HepG2 (cell line): ENCODE measurements around the gene CCM2L. TPM values are rescaled to one million over a fixed set of nuclear protein-coding genes. Genes with fewer than 3 reads are reported as not detected.

Source experiments
- DNMT3B ChIP-seq: conservative IDR thresholded peaks from 2 replicates; pipeline ENCODE4 v1.6.1; 2016; ENCODE audit warnings: missing biosample characterization, control low read depth
- HOXA9 ChIP-seq: sonication (generic); formaldehyde crosslinking; IDR thresholded peaks from 2 replicates; pipeline ENCODE4 v1.8.1; 2022; ENCODE audit warnings: missing genetic modification reagents, mild to moderate bottlenecking, moderate library complexity, borderline replicate concordance
- MIER2 ChIP-seq: IDR thresholded peaks from 2 replicates; pipeline ENCODE4 v1.6.1; 2016; ENCODE audit warnings: missing biosample characterization, missing genetic modification reagents
- RXRA ChIP-seq: sonication (generic); formaldehyde crosslinking; IDR thresholded peaks from 2 replicates; pipeline ENCODE4 v1.5.1; 2020; ENCODE audit warnings: missing genetic modification reagents
- SP4 ChIP-seq: sonication (generic); formaldehyde crosslinking; IDR thresholded peaks from 2 replicates; pipeline ENCODE4 v1.8.1; 2023; ENCODE audit warnings: mild to moderate bottlenecking, missing genetic modification reagents
- SP5 ChIP-seq: IDR thresholded peaks from 2 replicates; pipeline ENCODE4 v1.6.1; 2016; ENCODE audit warnings: low read depth, borderline replicate concordance
- TEAD3 ChIP-seq: optimal IDR thresholded peaks from 2 replicates; pipeline ENCODE3; 2016; ENCODE audit warnings: borderline replicate concordance
- TOE1 ChIP-seq: sonication (generic); formaldehyde crosslinking; IDR thresholded peaks from 2 replicates; pipeline ENCODE4 v1.4.0; 2020; ENCODE audit warnings: mild to moderate bottlenecking, missing genetic modification reagents
- WIZ ChIP-seq: sonication (generic); formaldehyde crosslinking; IDR thresholded peaks from 2 replicates; pipeline ENCODE4 v1.5.1; 2020; ENCODE audit warnings: mild to moderate bottlenecking, missing genetic modification reagents
- ZNF263 ChIP-seq: sonication (generic); formaldehyde crosslinking; IDR thresholded peaks from 2 replicates; pipeline ENCODE4 v1.4.0; 2020; ENCODE audit warnings: missing genetic modification reagents
- ZNF777 ChIP-seq: sonication (generic); formaldehyde crosslinking; IDR thresholded peaks from 2 replicates; pipeline ENCODE4 v1.4.0; 2020; ENCODE audit warnings: missing genetic modification reagents
- polyA plus RNA-seq, 8 experiments: library from polyadenylated mRNA; depleted of rRNA in 3 of 8; stranded (reverse) in 7 of 8; unstranded in 1 of 8; fragments of >200 nt; fragmentation: Illumina TruSeq in 4 of 8; extraction: Trizol in 4 of 8; gene quantifications; 2 replicates each; pipeline versions ENCODE4 v1.2.1 to v1.2.3, GENCODE V29; 2011 to 2016; ENCODE audit warnings: low read depth in 4 of 8, missing spikeins in 1 of 8, mixed read lengths in 1 of 8; ENCODE audit not compliant: insufficient read depth in 1 of 8
- total RNA-seq, 5 experiments: library from RNA; depleted of rRNA; stranded (reverse); fragments of >200 nt; fragmentation: Illumina TruSeq; extraction: Trizol; gene quantifications; 2 replicates each; pipeline ENCODE4 v1.2.3, GENCODE V29; 2016; ENCODE audit warnings: low read depth in 1 of 5
- TF ChIP-seq, protein P1 (sequence below): sonication (generic); formaldehyde crosslinking; IDR thresholded peaks from 2 replicates; pipeline ENCODE4 v1.8.0; 2022; ENCODE audit warnings: missing genetic modification reagents, mild to moderate bottlenecking, inconsistent platforms, borderline replicate concordance
- TF ChIP-seq, protein P2 (sequence below): sonication (generic); formaldehyde crosslinking; IDR thresholded peaks from 2 replicates; pipeline ENCODE4 v1.5.1; 2020; ENCODE audit warnings: missing genetic modification reagents, mild to moderate bottlenecking, borderline replicate concordance
- TF ChIP-seq, protein P3 (sequence below): sonication (generic); formaldehyde crosslinking; IDR thresholded peaks from 2 replicates; pipeline ENCODE4 v1.5.0; 2020; ENCODE audit warnings: mild to moderate bottlenecking, missing genetic modification reagents, moderate library complexity
- TF ChIP-seq, protein P4 (sequence below): sonication (generic); formaldehyde crosslinking; IDR thresholded peaks from 2 replicates; pipeline ENCODE4 v1.5.0; 2020; ENCODE audit warnings: missing genetic modification reagents
- TF ChIP-seq, protein P5 (sequence below): sonication (generic); formaldehyde crosslinking; IDR thresholded peaks from 2 replicates; pipeline ENCODE4 v1.4.0; 2020; ENCODE audit warnings: missing genetic modification reagents
- TF ChIP-seq, protein P6 (sequence below): sonication (generic); formaldehyde crosslinking; IDR thresholded peaks from 2 replicates; pipeline ENCODE4 v1.5.0; 2020; ENCODE audit warnings: missing genetic modification reagents, mild to moderate bottlenecking, borderline replicate concordance

The CCM2L gene
- total and polyA plus RNA-seq, 2 of the 13 experiments (the other 11 are each of a cell fraction or from before 2014, with no cell fraction given): 0.15 TPM; not detected in 1

DNA sequence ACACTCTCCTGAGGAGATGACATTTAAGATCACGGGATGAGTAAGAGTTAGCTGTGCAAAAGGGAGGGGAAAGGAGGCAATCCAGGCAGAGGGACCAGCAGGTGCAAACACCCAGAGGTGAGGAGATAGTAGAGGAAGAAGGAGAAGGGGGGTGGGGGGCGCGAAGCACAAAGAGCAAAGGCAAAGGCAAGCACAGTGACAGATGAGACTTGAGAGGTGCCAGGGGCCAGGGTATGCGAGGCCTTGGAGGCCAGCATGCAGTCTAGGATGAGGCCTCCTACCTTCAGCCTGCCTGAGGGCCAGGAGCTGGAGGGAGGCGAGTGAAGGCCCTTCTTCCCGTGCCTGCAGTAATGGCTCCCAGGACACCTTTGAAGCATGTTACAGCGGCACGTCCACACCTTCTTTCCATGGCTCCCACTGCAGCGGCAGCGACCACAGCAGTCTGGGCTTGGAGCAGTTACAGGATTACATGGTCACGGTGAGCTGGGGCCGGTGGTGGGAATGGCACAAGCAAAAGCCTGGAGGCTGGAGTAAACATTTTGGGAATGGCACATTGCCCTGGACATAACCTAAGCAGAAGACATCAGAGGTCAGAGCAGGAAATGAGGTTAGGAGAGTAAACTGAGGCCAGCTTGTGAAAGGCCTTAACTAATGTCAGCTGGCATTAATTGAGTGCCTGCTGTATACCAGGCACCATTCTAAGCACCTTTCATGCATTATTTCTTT is 18.6 kb downstream of the CCM2L start (continued):
- TF ChIP-seq, protein P1, sequence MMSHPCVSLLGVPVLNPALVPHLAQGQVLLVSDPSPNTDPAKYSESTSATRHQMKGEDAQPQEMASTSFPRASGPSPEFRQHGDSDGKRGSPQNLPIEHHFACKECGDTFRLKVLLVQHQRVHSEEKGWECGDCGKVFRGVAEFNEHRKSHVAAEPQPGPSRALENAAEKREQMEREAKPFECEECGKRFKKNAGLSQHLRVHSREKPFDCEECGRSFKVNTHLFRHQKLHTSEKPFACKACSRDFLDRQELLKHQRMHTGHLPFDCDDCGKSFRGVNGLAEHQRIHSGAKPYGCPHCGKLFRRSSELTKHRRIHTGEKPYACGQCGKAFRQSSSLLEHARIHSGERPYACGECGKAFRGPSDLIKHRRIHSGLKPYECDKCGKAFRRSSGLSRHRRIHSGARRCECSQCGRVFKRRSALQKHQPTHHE (CRISPR knock-in tag): no peak
- TF ChIP-seq, protein P2, sequence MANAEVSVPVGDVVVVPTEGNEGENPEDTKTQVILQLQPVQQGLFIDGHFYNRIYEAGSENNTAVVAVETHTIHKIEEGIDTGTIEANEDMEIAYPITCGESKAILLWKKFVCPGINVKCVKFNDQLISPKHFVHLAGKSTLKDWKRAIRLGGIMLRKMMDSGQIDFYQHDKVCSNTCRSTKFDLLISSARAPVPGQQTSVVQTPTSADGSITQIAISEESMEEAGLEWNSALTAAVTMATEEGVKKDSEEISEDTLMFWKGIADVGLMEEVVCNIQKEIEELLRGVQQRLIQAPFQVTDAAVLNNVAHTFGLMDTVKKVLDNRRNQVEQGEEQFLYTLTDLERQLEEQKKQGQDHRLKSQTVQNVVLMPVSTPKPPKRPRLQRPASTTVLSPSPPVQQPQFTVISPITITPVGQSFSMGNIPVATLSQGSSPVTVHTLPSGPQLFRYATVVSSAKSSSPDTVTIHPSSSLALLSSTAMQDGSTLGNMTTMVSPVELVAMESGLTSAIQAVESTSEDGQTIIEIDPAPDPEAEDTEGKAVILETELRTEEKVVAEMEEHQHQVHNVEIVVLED: no peak
- TF ChIP-seq HOXA9 (CRISPR knock-in tag): no peak
- TF ChIP-seq, protein P3, sequence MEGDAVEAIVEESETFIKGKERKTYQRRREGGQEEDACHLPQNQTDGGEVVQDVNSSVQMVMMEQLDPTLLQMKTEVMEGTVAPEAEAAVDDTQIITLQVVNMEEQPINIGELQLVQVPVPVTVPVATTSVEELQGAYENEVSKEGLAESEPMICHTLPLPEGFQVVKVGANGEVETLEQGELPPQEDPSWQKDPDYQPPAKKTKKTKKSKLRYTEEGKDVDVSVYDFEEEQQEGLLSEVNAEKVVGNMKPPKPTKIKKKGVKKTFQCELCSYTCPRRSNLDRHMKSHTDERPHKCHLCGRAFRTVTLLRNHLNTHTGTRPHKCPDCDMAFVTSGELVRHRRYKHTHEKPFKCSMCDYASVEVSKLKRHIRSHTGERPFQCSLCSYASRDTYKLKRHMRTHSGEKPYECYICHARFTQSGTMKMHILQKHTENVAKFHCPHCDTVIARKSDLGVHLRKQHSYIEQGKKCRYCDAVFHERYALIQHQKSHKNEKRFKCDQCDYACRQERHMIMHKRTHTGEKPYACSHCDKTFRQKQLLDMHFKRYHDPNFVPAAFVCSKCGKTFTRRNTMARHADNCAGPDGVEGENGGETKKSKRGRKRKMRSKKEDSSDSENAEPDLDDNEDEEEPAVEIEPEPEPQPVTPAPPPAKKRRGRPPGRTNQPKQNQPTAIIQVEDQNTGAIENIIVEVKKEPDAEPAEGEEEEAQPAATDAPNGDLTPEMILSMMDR: peak; percentile 33; the same call in 1 of the 2 replicates
- TF ChIP-seq, protein P4, sequence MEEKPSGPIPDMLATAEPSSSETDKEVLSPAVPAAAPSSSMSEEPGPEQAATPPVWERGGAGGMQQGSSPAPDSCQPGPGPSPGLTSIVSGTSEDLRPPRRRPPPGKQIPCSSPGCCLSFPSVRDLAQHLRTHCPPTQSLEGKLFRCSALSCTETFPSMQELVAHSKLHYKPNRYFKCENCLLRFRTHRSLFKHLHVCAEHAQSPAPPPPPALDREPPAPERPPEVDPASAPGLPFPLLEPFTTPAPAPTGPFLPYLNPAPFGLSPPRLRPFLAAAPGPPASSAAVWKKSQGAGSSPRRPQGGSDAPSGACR: peak; percentile 64; the same call in 1 of the 2 replicates
- no peak for TF ChIP-seq DNMT3B (CRISPR knock-in tag)
- TF ChIP-seq SP5: no peak
- TF ChIP-seq ZNF777 (CRISPR knock-in tag): no peak
- 0 out of 2 replicates have a peak, but pooled peaks have one; percentile 60 for TF ChIP-seq MIER2 (CRISPR knock-in tag)
- peak; percentile 17; the same call in 1 of the 2 replicates for TF ChIP-seq ZNF263 (CRISPR knock-in tag)
- TF ChIP-seq, protein P5, sequence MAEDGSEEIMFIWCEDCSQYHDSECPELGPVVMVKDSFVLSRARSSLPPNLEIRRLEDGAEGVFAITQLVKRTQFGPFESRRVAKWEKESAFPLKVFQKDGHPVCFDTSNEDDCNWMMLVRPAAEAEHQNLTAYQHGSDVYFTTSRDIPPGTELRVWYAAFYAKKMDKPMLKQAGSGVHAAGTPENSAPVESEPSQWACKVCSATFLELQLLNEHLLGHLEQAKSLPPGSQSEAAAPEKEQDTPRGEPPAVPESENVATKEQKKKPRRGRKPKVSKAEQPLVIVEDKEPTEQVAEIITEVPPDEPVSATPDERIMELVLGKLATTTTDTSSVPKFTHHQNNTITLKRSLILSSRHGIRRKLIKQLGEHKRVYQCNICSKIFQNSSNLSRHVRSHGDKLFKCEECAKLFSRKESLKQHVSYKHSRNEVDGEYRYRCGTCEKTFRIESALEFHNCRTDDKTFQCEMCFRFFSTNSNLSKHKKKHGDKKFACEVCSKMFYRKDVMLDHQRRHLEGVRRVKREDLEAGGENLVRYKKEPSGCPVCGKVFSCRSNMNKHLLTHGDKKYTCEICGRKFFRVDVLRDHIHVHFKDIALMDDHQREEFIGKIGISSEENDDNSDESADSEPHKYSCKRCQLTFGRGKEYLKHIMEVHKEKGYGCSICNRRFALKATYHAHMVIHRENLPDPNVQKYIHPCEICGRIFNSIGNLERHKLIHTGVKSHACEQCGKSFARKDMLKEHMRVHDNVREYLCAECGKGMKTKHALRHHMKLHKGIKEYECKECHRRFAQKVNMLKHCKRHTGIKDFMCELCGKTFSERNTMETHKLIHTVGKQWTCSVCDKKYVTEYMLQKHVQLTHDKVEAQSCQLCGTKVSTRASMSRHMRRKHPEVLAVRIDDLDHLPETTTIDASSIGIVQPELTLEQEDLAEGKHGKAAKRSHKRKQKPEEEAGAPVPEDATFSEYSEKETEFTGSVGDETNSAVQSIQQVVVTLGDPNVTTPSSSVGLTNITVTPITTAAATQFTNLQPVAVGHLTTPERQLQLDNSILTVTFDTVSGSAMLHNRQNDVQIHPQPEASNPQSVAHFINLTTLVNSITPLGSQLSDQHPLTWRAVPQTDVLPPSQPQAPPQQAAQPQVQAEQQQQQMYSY (CRISPR knock-in tag): peak; percentile 100
- TF ChIP-seq, protein P6, sequence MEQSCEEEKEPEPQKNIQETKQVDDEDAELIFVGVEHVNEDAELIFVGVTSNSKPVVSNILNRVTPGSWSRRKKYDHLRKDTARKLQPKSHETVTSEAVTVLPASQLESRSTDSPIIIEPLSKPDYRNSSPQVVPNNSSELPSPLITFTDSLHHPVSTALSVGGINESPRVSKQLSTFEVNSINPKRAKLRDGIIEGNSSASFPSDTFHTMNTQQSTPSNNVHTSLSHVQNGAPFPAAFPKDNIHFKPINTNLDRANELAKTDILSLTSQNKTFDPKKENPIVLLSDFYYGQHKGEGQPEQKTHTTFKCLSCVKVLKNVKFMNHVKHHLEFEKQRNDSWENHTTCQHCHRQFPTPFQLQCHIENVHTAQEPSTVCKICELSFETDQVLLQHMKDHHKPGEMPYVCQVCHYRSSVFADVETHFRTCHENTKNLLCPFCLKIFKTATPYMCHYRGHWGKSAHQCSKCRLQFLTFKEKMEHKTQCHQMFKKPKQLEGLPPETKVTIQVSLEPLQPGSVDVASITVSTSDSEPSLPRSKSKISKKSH (CRISPR knock-in tag): peak; percentile 77; the same call in 1 of the 2 replicates
- TF ChIP-seq SP4 (CRISPR knock-in tag): peak; percentile 61; the same call in 1 of the 2 replicates
- 0 out of 2 replicates have a peak, but pooled peaks have one; percentile 28 for TF ChIP-seq WIZ (CRISPR knock-in tag)
- TF ChIP-seq TOE1 (CRISPR knock-in tag): no peak
- peak; percentile 85 for TF ChIP-seq TEAD3 (CRISPR knock-in tag)
- TF ChIP-seq RXRA (CRISPR knock-in tag): peak; percentile 68
